GM12891 (cell line): Measurements from ENCODE around the gene SLX4IP.

Experiments used
- POLR2A ChIP-seq: IDR thresholded peaks from 2 replicates; pipeline ENCODE4 v1.6.1; 2011; ENCODE audit warnings: low read depth, low read length, control low read depth
- POLR2AphosphoS5 ChIP-seq: IDR thresholded peaks from 2 replicates; pipeline ENCODE4 v1.6.1; 2011; ENCODE audit warnings: low read depth, low read length, control low read depth
- TAF1 ChIP-seq: IDR thresholded peaks from 2 replicates; pipeline ENCODE4 v1.6.1; 2011; ENCODE audit warnings: low read depth, low read length, control low read depth

DNA sequence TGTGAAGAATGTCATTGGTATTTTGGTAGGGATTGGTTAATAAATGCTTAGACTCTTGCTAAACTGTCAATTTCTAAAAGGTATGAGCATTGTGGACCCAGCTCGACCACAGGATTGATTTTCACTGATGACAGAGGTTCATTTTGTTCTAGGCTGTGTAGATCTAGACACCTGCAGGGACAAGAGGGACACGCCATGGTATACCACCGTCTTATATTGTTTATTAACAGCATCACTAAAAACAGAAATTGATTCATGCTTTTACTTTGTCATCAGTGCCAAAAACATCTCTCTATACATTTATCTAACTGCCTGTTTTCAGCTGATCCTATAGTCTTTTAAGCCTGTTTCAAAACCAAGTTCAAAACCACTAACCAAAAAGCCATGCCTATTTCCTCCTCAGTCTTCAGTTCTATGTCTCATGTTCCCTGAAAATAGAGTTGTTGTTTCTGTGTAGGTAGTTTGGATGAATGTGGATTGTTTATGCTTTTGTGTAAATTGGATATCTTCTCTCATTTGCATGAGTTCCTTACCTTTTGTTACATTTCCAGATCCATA is 128.9 kb downstream of the SLX4IP start:
- TF ChIP-seq POLR2A = no peak
- no peak for TF ChIP-seq TAF1
- TF ChIP-seq POLR2AphosphoS5 = no peak
